Activated CD4-positive, alpha-beta T cell treated with anti-CD3 and anti-CD28 coated beads, Interleukin-2, Interleukin-6, amounts not matched to agents 100 ng/mL and 50 ng/mL, durations not matched to agents 16 hours and 8 hours (primary cell): Measurements from ENCODE around the gene TGFBR3L.
"Not testable (repeated sequence)": the region's sequence is repeated elsewhere in the genome, so short reads cannot be mapped to it uniquely, and the experiment has no call there.

Source experiments
- DNase-seq: peaks from one replicate; pipeline ENCODE4 v3.0.0-alpha.2; 2020

TGFBR3L gene

DNA sequence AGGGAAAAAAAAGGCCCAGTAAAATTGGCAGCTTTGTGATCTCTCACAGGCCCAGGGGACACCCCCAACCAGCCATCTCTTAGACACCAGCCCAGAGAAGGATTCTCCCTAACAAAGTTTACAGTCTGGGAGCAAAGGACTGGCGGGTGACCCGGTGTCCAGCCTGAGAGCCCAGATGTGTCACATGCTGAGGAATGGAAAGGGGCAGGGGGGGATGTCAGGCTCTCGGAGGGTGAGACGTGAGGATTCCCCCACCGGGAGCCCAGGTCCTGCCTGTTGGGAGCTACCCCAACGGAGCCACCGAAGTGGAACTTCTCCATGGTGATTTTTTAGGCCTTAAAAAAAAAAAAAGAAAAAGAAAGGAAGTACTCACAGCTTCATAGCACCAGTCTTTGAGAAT, 16.1 kb downstream of the TGFBR3L start:
- no peak for DNase-seq

DNA sequence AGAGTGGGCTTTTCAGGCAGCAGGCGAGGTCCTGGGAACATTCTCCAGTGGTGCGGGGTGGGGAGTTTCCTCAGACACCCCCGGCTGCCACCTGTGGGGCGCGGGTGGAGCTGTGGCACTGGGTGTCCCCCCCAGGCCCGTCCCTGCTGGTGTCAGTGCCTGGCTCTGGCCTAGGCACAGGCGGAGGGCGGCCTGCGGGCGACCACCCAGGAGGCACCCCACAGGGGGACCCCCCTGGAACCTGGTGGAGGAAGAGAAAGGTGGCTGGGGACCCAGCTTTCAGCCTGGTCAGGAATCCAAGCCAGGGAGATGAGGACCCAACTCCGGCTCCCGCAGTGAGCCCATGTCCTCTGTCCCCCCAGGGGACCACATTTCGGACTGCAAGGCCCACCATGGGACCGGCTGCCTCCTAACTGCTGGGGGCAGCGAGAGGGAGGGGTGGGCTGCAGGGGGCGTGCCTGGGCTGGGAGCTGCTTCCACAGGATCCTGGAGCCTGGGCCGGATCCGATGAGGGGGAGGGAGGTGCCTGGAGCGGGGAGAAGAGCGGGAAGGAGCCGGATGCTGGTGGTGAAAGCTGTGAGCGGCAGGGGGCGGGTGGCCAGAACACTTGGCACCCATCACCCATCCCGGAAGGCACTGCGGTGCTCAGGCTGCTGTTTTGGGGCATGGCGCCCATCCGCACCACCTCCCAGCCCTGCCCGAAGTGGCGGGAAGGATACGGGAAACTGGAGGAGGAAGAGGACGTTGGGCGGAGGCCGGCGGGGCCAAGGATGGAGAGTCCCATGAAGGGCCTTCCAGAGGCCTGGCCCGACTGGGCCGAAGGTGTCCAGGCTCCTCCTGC, 16.8 kb downstream of the TGFBR3L start:
- DNase-seq, result no peak

DNA sequence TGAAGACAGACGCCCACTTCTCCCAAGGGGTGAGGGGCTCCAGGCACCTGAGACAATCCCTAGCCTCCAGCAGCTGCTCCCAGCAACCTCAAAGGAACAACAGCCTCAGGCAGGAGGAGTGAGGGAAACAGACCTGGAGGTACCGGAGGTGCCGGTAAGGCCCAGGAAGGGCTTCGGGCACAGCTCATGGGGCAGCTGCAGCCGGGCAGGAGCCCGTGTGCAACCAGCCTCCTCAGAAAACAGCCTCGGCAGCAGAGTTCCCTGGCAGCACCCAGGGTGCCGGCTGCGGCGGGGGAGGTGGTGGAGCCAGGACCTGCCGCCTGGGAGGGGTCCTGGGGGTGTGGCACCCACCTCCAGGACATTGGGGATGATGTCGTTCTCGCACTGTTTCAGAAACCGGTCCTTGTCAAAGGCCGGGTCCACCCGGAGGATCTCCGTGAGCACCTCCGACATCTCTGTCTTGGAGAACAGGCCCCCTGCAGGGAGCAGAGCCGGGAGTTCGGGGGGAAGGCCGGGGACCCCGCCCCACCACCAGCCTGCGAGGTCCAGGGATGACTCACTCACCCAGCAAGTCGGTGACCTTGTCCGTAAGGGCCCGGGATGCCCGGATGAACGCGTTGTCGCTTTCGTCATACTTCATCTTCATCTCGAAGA, 17.8 kb downstream of the TGFBR3L start:
- DNase-seq, result no peak

DNA sequence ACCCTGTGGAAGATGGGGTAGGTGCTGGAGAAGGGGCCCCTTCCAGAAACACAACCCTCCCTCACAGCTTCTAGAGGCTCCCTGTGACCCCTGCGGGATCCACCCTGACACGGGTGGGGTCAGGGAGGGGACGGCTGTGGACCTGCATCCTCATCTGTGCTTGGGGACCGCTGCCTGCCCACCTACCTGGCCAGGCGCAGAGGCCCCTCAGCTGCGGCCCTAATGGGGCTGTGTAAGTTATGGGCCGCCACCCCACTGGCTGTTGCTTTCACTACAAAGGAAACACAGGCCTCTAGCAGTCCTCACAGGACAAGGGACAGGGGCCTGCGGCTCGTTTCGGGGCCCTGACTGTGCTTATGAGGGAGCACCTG, 18.3 kb downstream of the TGFBR3L start:
- no peak for DNase-seq

DNA sequence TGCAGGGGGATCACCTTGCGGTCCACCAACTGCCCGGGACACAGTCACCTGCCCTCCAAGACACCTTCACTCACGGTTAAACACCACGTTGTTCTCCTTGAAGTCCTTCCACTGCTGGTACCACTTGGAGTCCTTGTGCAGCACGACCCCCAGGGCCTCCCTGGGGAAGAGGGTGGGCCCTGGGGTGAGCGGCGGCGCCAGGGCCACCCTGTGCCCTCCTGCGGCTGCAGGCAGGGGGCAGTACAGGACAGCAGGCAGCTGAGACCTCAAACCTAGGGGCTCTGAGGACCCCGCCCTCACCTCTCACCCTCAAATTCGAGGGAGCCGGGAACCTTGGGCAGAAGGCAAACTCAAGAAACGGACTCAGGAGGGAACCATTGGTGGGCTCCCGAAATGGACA, 18.8 kb downstream of the TGFBR3L start:
- DNase-seq, result no peak

DNA sequence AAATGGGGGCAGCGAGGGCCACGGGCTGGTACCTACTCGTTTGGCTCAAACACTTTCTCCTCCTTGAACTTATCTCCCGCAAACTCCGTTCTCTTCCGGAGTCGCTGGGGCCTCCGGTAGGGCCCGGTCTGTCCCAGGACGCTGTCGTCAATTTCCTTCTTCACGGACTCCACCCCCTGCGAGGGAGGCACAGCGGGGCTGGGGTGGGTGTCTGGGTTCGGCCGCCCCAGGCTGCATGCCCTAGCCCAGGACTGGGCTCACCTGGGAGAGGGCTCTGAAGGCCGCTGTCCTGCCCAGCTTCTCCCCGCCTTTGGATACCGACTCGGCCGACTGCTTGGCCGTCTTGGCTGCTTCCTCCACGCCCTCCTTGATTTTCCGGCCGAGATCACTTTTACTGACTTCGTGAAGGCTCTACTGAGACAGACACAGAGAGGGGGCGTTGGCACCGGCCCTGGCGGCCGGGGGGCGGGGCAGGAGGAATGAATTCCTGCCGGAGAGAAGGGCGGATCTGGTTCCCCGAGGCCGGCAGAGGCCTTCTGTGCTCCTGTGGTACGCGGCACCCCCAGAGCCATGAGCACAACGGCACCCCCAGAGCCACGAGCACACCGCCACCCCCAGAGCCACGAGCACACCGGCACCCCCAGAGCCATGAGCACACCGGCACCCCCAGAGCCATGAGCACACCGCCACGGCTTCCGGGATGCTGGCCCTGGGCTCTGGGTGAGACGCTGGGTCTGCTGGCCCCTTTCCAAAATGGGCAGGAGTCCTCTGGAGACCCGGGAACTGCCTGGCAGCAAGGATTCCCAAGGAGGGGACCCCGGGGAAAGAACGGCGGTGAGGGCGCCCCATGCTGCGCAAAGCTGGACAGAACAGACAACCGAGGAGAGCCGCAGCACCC, 19.4 kb downstream of the TGFBR3L start:
- no peak for DNase-seq

DNA sequence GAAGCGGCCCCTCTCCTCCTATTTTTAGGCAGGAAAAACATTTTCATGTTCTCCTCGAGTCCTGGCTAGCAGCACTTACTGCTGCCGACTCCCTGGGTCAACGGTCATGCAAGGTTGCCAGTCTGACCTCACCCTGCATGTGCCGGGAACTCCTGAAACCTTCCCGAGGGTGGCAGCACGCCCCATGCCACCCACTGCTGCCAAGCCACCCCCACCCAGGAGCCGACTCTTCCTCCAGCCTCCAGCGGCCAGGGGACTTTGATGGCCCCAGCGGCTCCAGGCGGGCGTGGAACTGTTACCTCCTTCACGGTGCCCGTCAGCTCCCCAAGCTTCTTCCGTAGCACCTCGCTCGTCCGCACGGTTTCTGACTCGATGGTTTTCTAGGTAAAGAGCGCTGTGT, 20.1 kb downstream of the TGFBR3L start:
- DNase-seq, result no peak

DNA sequence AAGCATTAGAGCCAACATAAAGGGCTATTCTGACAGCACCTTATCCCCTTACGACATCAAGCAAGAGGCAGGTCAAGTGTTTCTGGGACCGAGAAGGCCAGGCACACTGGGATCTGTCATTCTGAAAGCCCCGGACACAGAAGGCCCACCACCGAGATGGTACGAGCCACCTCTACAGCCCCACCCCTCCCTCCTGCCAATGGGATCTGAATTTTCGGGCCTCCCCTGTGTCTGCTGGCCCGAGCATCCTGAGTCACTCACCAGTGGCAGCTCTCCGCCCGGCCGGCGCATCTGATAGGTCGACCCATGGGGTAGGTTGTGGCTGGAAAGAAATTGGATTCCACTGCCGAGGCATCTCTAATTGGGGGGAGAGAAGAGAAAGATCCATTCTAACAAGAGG, 26.2 kb downstream of the TGFBR3L start:
- DNase-seq, result no peak

DNA sequence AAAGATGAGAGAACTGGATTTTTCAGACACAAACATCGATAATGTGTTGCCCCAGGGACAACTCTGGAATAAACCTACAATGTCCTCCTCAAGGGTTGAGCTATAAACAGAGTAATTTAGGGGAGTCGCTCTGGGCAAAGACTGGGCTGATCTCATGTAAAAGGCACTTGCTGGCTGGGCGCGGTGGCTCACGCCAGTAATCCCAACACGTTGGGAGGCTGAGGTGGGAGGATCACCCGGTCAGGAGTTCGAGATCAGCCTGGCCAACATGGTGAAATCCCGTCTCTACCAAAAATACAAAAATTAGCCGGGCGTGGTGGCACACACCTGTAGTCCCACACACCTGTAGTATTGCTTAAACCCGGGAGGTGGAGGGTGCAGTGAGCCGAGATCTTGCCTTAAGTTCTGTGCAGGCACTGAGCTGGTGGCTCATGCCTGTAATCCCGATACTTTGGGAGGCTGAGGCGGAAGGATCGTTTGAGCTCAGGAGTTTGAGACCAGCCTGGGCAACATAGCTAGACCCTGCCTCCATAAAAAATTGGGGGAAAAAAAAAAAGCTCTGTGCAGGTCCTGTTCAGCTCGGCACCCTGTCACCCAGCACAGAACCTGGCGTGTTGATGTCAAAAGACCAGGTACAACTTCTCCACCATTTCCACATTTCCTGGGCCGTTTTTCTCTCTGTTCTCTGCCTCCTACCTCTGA, 27.4 kb downstream of the TGFBR3L start:
- DNase-seq, result no peak

DNA sequence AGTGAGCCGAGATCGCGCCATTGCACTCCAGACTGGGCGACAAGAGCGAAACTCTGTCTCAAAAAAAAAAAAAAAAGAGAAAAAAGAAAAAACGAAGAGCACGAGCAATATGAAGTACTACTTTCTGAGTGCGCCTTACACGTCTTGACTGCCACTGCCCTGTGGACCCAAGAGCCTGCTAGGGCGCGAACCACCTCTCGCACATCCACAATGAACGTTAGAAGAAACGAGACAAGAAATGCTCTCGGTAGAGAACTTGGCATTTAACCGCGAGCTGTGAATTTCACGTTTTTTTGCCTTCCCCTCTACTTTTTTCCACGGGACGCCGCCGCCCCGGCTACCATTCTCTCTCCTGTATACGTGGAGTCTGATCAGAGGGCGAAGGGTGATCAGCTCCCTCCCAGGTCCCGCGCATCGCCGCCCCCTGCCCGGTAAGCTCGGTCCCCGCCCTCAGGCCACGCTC, 28.4 kb downstream of the TGFBR3L start:
- DNase-seq, result no peak

DNA sequence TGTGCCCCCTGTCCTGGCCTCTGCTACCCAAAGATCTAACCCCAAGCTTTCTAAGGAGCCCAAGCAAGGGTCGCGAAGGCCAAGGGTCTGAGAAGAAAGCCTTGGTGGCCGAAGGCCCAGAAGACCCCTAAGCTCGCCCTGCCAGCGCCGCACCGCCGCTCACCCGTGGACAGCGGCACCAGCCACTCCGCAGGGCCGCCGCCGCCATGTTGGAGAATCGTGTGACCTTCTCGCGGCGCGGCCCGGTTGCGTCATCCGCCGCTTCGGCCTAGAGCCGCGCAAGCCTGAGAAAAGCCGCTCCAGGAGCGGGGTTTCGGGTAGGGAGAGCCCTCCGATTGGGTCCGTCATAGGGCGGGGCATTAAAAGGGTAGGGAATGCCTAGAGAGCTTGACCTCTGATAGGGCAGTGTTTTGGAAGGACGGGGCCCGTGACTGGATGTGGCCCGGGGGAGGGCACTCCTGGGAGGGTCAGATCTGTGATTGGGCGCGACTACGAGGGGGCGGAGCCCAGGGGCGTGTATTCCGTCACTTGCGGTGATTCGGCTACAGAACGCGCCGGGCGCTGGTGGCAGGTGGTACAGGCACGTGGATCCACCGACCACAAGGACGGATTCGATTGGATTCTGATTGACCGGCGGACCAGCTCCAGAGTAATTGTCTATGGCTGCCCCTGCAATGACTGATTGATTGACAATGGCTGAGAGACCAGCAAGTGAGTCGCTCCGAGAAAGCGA, 29.0 kb downstream of the TGFBR3L start, which contains the start of gene TIMM44:
TIMM44 (minus strand) TSS at position 223 of the 733 bp plus-strand sequence; CDS start at position 208, 15 bp downstream.
- DNase-seq, result peak; percentile 100

DNA sequence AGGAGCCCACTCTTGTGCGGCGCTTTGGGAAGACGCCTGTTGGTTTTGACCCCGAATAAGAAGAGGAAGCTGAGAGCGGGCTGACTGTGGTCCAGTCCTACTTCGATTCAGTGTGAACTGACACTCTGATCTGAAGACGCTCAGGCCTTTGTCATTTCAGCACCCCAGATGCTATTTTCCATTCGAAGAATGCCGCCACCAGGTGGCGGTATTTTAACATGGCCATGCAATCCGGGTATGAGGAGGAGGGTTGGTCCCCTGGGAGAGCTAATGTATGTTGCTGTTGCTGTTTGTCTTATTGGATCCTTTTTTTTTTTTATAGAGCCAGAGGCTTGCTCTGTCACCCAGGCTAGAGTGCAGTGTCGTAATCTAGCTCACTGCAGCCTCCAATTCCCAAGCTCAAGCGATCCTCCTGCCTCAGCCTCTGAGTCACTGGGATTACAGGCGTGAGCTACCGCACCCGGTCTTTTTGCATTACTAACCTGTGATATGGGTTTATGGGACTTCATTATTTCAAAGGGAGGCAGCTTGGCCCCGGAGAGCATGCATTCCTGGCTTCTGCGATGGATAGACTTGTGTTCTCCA, 29.6 kb downstream of the TGFBR3L start:
- DNase-seq, result peak; percentile 92

DNA sequence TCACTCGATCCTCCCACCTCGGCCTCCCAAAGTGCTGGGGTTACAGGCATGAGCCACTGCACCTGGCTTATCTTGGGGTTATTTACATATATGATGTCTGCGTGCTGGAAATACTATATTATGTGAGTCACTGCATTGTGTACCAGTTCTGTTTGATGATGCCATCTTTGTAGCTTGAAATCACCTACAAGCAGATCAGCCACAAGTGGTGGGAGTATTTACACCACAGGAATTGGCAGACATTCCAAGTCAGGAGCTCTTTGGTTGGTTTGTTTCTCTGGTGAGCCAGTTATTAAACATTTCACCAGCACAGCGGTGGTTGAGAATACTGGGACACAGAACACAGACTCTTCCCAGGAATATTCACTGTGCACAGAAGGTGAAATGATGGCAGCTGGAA, 33.3 kb downstream of the TGFBR3L start:
- DNase-seq, result no peak

DNA sequence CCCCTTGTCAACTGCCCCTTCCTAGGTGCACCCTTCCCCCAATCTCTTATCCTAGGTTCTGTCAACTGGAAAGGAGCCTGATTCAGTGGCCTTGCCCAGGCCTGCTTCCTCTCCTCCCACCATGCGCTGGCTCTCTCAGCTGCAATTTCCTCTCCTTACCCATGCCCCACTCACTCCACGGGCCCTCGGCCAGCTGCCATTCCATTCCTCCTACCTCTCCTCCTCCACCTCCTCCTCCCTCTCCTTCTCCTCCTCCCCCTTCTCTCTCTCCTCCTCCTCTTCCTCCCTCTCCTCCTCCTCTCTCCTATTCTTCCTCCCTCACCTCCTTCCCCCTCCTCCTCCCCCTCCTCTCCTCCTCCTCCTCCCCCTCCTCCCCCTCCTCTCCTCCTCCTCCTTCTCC, 38.4 kb downstream of the TGFBR3L start:
- no peak for DNase-seq

DNA sequence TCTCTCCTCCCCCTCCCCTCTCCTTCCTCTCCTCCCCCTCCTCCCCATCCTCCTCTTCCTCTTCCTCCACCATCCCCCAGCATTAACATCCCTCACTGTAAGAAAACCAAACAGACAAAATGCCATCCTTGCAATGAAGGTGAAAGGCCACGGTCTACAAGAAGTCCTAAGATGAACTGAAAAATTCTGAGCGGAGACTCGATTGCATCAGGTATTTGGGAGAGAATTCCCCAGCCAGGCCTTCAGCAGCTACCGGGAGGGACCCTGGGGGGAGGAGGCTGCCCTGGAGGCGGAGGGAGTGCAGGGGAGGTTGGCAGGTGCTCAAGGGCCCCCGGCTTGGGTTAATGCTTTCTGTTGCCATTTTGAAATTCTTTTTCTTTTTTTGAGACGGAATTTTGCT, 38.9 kb downstream of the TGFBR3L start:
- no peak for DNase-seq

DNA sequence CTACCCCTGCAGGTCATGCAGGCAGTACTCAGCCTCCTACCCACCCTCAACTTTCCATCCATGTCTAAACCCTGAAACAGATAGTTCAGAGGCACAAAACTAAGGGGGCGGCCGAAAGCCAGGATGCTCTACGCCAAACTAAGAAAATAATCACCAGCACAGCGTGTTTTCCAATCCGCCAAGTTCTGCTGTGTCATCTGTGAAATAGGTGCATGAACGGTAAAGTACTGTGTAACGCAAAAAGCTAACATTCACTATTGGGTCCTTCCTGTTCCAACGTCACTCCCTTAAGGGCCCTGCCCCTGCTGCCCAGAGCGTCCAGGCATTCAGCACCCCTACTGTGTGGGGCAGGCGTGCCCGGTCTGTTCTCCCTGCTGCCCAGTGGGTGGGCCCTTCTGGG, 41.1 kb downstream of the TGFBR3L start:
- no peak for DNase-seq

DNA sequence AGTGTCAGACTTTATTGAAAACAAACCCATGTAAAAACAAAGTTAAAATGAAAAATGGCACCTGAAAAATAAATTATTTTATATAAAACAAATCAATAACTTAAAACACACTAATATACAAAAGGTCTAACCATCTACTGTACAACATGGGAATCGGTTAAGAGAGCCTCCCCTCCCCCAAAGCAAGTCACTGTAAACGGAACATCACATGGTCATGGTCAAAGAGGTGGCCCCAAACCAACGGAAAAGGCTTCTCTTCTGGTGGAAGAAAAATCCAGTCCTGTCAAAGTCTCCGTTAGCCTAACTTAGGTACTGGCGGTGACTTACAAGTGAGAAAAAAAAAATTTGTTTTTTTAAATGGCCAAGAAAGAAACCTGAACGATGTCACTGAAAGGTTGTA, 44.6 kb downstream of the TGFBR3L start:
- no peak for DNase-seq

DNA sequence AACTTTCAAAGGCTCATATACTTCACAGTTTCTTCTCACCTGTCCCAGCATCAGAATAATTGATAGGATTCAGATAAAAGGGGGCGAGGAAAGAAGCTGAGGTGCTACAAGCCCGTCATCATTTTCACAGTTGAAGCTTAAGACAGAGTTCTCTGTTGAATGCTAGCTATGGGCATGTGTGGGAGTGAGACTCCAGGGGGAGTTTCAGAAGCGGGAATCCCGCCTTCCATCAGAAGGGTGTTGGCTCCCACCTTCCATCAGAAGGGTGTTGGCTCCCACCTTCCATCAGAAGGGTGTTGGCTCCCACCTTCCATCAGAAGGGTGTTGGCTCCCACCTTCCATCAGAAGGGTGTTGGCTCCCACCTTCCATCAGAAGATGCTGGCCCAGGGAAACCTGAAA, 46.5 kb downstream of the TGFBR3L start:
- DNase-seq, result not testable (repeated sequence)

DNA sequence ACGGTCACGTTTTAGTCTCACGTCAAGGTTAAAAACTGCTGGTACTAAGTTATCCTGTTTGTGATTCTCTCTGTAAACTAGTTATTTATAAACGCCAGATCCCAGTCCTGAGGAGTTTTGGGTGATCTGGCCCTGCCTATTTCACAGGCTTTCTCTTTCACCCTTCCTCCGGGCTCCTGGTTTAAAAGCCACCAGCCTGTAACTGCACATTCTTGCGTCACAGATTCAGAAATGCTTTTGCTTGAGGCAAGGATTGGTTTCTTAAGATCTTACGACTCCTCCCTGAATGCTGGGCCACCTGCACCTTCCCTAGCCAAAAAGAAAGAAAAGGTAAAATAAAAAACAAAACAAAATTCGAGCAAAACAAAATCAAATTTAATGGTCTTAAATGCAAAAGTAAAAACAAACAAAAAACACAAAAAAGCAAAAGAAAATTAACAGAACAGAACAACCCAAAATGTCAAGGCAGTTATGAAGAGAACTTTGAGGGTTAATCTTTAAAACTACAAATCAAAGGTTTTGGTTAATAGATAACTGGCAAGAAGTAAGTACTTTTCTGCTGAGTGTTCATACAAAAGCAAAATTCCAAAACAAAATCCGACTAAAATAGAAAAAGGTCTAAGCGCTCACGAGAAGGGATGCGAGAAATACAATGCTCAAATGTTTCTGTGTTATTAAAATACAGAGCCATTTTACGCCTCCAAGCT, 47.4 kb downstream of the TGFBR3L start:
- DNase-seq, result no peak

DNA sequence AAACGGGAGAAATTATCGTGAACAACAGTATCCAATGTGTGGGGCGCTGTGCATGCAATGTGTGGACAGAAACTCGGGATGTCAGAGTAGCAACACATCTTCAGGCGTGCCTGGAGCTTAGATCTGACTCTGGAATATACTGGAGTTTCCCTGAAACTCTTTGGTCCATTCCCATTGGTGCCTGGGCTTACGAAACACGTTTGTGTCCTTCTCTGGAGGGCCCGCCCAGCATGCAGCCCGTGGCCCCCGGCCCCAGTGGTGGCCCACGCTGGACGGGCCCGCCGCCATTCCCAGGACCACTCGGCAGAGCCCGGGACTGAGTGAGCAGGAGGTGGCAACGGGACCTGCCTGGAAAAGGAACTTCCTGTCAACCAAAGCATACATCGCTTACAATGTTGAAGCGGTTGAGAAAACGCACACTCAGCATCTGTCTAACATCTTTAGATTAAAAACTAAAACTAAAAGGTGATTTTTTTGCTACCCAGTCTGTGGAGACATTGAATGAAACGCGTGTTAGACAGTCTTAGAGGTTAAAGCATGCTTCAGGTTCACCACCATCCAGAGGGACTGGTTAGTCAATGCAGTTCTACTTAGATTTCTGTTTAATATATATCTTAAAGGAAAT, 48.1 kb downstream of the TGFBR3L start:
- no peak for DNase-seq
